HG02678 (cell line): ENCODE results near the gene KIF1A.

Source experiments
- ATAC-seq: cut with Tn5 transposase; IDR thresholded peaks from one replicate; pipeline ENCODE4 v1.9.1; 2021; ENCODE audit warnings: mild to moderate bottlenecking, moderate library complexity; ENCODE audit not compliant: unreplicated experiment

The KIF1A gene

GRCh38 chr2:240768216-240768615 lies 51.8 kb downstream of the KIF1A start:
- ATAC-seq: no peak

- ATAC-seq: no peak
These were observed 52.7 kb downstream of the KIF1A start for GRCh38 chr2:240767341-240767740.

- ATAC-seq: no peak
These were observed 53.9 kb downstream of the KIF1A start for GRCh38 chr2:240766072-240766471.

GRCh38 chr2:240765007-240765406 lies 55.0 kb downstream of the KIF1A start:
- ATAC-seq: no peak

GRCh38 chr2:240764605-240765004 lies 55.4 kb downstream of the KIF1A start:
- no peak for ATAC-seq

- no peak for ATAC-seq
These were observed 57.0 kb downstream of the KIF1A start for GRCh38 chr2:240762971-240763370.

GRCh38 chr2:240762249-240762648 lies 57.8 kb downstream of the KIF1A start:
- no peak for ATAC-seq

- no peak for ATAC-seq
These were observed 59.3 kb downstream of the KIF1A start for GRCh38 chr2:240760576-240761246.

- no peak for ATAC-seq
These were observed 59.9 kb downstream of the KIF1A start for GRCh38 chr2:240760121-240760520.

- no peak for ATAC-seq
These were observed 60.6 kb downstream of the KIF1A start for GRCh38 chr2:240759459-240759858.

- no peak for ATAC-seq
These were observed 62.9 kb downstream of the KIF1A start for GRCh38 chr2:240757086-240757614.

- no peak for ATAC-seq
These were observed 67.8 kb downstream of the KIF1A start for GRCh38 chr2:240752209-240752608.

GRCh38 chr2:240750409-240750808 lies 69.6 kb downstream of the KIF1A start:
- no peak for ATAC-seq

- no peak for ATAC-seq
These were observed 70.5 kb downstream of the KIF1A start for GRCh38 chr2:240749516-240749915.

GRCh38 chr2:240747256-240747655 lies 72.8 kb downstream of the KIF1A start:
- ATAC-seq: no peak

GRCh38 chr2:240746671-240747070 lies 73.3 kb downstream of the KIF1A start:
- no peak for ATAC-seq

GRCh38 chr2:240745962-240746361 lies 74.1 kb downstream of the KIF1A start:
- no peak for ATAC-seq

- no peak for ATAC-seq
These were observed 74.6 kb downstream of the KIF1A start for GRCh38 chr2:240745456-240745855.

- ATAC-seq: no peak
These were observed 77.4 kb downstream of the KIF1A start for GRCh38 chr2:240742602-240743095.

- ATAC-seq: no peak
These were observed 78.9 kb downstream of the KIF1A start for GRCh38 chr2:240741091-240741490.

GRCh38 chr2:240739797-240740196 lies 80.2 kb downstream of the KIF1A start:
- ATAC-seq: no peak

- no peak for ATAC-seq
These were observed 82.1 kb downstream of the KIF1A start for GRCh38 chr2:240737958-240738357.

- ATAC-seq: no peak
These were observed 82.5 kb downstream of the KIF1A start for GRCh38 chr2:240737512-240737911.
